ENCODE results near the gene SUGCT. TPM values are rescaled to one million over a fixed set of nuclear protein-coding genes. Genes with fewer than 3 reads are reported as not detected.

SUGCT gene
- total RNA-seq, 1 donor = 9.9 TPM

DNA sequence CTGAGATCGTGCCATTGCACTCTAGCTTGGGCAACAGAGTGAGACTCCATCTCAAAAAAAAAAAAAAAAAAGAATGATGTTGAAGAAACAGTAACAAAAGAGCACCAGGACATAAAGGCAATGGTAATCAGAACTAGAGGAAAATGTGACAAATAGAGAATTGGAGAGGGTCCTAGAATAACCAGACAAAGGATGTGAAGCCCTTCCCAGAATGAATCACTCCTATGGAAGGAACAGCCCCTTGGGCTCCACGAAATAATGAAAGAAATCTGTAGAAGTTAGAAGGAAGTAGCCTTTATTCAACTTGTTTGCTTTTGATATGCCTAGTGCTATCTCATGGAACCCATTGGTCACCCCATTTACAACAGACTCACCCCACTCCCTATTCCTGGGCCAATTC lies 169.2 kb downstream of the SUGCT start:
- DNase-seq (ENCODE audit: low read depth) = no peak
- TF ChIP-seq, protein P1, sequence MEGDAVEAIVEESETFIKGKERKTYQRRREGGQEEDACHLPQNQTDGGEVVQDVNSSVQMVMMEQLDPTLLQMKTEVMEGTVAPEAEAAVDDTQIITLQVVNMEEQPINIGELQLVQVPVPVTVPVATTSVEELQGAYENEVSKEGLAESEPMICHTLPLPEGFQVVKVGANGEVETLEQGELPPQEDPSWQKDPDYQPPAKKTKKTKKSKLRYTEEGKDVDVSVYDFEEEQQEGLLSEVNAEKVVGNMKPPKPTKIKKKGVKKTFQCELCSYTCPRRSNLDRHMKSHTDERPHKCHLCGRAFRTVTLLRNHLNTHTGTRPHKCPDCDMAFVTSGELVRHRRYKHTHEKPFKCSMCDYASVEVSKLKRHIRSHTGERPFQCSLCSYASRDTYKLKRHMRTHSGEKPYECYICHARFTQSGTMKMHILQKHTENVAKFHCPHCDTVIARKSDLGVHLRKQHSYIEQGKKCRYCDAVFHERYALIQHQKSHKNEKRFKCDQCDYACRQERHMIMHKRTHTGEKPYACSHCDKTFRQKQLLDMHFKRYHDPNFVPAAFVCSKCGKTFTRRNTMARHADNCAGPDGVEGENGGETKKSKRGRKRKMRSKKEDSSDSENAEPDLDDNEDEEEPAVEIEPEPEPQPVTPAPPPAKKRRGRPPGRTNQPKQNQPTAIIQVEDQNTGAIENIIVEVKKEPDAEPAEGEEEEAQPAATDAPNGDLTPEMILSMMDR (IDR thresholded peaks at IDR 0.05; ENCODE audit: insufficient read depth, low read depth, low read length) = no peak
- H3K4me3 ChIP-seq (ENCODE audit: low read depth, low read length) = no peak overlapping the region

DNA sequence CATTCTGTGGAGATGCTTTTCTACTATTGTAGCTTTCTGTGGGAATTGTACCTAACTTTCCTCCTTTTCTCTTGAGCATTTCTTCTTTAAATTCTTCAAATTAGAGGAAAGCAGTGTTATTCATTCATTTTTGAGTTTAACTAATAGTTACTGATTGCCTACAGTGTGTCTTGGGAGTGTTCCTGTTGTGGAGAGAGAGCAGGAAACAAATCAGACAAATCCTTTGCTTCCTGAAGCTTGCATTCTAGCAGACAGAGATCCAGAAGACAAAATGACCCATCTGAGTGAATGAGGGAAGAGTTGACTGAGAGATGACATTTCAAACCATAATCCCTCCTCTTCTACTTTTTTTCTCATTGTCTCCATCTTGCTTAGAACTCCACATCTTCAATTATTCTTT lies 170.4 kb downstream of the SUGCT start:
- TF ChIP-seq, protein P1 (IDR thresholded peaks at IDR 0.05; ENCODE audit: insufficient read depth, low read depth, low read length) = no peak
- no peak for DNase-seq (ENCODE audit: low read depth)
- H3K4me3 ChIP-seq (ENCODE audit: low read depth, low read length) = no peak overlapping the region

DNA sequence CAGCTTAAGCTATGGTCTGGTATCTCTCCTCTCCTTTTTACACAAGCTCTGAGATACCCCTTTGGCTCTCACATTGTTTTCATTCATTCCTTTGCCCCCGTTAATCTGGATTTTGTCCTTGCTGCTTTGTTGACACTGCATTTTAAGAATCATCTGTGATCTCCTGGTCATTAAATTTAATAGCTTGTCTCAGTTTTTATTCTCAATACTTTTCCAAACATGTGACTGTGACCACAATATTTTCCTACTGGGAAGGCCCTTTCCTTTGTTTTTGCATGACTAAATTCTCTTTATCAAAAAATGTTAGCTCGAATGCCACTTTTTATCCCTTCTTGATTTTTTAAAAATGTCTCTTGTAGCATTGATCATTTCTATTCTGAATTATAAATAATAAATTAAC lies 171.2 kb downstream of the SUGCT start:
- TF ChIP-seq, protein P1 (IDR thresholded peaks at IDR 0.05; ENCODE audit: insufficient read depth, low read depth, low read length) = no peak
- H3K4me3 ChIP-seq (ENCODE audit: low read depth, low read length) = no peak overlapping the region
- peak; percentile 62 for DNase-seq (ENCODE audit: low read depth)

DNA sequence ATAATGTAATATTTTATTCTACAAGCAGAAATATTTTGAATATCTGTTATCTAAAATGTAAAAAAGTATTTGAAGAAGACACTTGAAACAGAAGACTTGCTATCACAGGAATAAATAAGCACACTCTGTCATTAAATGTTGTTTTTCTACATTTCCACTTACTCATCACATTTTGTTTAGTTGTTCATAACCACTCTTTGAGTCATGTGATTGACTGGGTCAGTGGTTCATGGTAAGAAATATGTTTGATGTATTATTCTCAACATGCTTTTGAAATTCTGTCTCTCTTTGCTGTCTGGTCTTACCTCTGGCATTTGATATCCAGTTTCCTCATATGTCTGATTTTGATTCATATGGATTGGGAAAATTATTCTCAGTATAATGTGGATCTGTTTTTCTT lies 171.8 kb downstream of the SUGCT start:
- peak; percentile 63 for DNase-seq (ENCODE audit: low read depth)
- TF ChIP-seq, protein P1 (IDR thresholded peaks at IDR 0.05; ENCODE audit: insufficient read depth, low read depth, low read length) = no peak
- no peak overlapping the region for H3K4me3 ChIP-seq (ENCODE audit: low read depth, low read length)

DNA sequence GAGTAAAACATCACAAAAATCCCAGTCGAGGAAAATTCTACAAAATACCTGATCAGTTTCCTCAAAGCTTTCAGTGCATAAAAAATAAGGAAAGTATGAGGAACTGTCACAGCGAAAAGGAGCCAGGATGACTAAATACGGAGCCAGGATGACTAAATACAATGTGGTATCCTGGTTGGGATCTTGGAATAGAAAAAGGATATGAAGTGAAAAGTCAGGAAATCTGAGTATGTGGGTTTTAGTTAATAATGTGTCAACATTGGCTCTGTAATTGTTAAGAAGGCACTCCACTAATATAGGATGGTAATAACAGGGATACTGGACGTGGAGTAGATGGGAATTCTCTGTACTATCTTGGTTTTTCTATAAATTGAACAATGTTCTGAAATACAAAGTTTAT lies 175.5 kb downstream of the SUGCT start:
- TF ChIP-seq, protein P1 (IDR thresholded peaks at IDR 0.05; ENCODE audit: insufficient read depth, low read depth, low read length) = no peak
- no peak for DNase-seq (ENCODE audit: low read depth)
- no peak overlapping the region for H3K4me3 ChIP-seq (ENCODE audit: low read depth, low read length)

DNA sequence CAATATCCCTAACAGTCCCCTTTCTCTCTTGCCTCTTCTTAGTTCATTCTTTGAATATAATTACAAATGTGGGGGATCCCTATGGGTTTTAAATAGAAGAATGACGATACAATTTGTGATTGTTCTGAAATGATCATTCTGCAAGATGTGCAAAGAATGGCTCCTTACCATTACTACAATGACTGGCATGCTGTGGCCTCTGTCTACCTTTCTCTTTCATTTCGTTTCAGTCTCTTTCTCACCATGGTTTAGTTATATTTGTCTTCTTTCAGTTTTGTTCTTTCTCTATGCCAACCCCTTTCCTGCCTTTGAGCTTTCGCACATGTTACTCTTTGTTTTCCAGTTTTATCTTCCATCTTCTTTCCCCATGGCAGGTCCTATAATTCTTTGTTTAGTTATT lies 176.5 kb downstream of the SUGCT start:
- DNase-seq (ENCODE audit: low read depth) = no peak

DNA sequence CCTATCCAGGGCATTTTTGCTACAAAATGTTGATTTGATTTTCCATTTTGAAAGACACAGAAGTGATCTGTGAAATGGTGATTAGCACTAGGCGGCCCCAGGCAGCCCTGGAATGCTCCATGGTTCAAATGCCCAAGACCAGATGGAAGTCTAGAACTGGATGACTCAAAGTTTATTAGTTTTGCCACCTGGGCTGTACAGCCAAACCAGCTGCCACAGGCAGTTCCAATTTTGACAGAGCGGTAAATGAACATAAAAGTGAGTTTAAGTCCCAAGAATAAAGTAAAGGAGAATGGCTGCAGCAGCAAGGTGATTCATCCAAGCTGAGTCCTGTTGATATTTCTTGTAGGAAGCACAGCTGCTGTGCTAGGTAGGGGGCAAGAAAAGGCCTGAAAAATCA lies 180.5 kb downstream of the SUGCT start:
- no peak overlapping the region for H3K4me3 ChIP-seq (ENCODE audit: low read depth, low read length)
- TF ChIP-seq, protein P1 (IDR thresholded peaks at IDR 0.05; ENCODE audit: insufficient read depth, low read depth, low read length) = no peak
- no peak for DNase-seq (ENCODE audit: low read depth)

More for the DNA sequence above, 176.5 kb downstream of the SUGCT start:
- H3K4me3 ChIP-seq (ENCODE audit: low read depth, low read length) = no peak overlapping the region
- TF ChIP-seq, protein P1 (IDR thresholded peaks at IDR 0.05; ENCODE audit: insufficient read depth, low read depth, low read length) = no peak
